Measurements from ENCODE around the gene RASAL2. TPM values are rescaled to one million over a fixed set of nuclear protein-coding genes. Genes with fewer than 3 reads are reported as not detected.

Gene RASAL2
- total RNA-seq, 4 donors from 2014 or later: 26.0 to 51.4 (median 31.0) TPM

DNA sequence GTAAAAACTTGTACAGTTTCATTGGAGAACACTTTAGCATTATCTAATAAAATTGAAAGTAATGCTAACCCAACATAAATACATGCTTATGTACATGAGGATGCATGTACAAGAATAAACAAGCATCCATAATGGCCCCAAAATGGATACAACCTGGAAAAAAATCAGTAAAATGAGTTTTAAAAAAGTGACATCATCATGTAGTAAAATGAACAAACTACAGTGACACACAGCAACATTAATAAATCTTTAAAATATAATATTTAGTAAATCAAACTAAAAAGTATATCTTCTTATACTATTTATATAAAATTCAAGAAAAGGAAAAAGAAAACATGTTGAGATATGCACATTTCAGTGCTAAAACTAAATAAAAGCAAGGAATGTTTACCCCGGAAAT is 262.4 kb downstream of the RASAL2 start:
- WGBS, 2 donors: 95 to 97% methylated on average over 1 of the region's 1 CpG
- TF ChIP-seq, protein P1, sequence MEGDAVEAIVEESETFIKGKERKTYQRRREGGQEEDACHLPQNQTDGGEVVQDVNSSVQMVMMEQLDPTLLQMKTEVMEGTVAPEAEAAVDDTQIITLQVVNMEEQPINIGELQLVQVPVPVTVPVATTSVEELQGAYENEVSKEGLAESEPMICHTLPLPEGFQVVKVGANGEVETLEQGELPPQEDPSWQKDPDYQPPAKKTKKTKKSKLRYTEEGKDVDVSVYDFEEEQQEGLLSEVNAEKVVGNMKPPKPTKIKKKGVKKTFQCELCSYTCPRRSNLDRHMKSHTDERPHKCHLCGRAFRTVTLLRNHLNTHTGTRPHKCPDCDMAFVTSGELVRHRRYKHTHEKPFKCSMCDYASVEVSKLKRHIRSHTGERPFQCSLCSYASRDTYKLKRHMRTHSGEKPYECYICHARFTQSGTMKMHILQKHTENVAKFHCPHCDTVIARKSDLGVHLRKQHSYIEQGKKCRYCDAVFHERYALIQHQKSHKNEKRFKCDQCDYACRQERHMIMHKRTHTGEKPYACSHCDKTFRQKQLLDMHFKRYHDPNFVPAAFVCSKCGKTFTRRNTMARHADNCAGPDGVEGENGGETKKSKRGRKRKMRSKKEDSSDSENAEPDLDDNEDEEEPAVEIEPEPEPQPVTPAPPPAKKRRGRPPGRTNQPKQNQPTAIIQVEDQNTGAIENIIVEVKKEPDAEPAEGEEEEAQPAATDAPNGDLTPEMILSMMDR (IDR thresholded peaks at IDR 0.05): no peak
- TF ChIP-seq POLR2A (IDR thresholded peaks at IDR 0.05): no peak
- H3K4me3 ChIP-seq (ENCODE audit: low read depth, poor library complexity, severe bottlenecking): no peak overlapping the region
- intact Hi-C loops (cut with DNase I; ENCODE audit: low total_unique reads): no loop called here
- no peak for DNase-seq (ENCODE audit: low spot score in 2 of 2)

DNA sequence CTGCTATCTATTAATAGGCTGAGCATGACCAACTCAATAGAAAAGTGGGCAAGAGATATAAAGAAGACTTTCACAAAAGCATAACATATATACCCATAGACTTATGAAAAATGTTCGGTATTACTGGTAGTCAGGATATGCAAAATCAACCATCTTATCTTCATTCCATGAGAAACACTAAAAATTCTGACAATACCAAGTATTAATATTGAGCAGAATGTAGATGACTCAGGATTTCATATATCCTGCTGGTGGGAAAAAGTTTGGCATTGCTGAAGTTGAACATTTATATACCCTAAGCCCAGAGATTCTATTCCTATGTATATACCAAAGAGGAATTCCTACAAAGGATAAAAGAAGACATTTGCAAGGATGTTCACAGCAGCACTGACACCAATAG is 264.6 kb downstream of the RASAL2 start:
- intact Hi-C loops (cut with DNase I; ENCODE audit: low total_unique reads): no loop called here
- 94 to 96% methylated on average over 1 of the region's 1 CpG for WGBS, 2 donors
- DNase-seq (ENCODE audit: low spot score in 2 of 2): no peak
- H3K4me3 ChIP-seq (ENCODE audit: low read depth, poor library complexity, severe bottlenecking): no peak overlapping the region
- TF ChIP-seq, protein P1 (IDR thresholded peaks at IDR 0.05): no peak
- TF ChIP-seq POLR2A (IDR thresholded peaks at IDR 0.05): no peak

DNA sequence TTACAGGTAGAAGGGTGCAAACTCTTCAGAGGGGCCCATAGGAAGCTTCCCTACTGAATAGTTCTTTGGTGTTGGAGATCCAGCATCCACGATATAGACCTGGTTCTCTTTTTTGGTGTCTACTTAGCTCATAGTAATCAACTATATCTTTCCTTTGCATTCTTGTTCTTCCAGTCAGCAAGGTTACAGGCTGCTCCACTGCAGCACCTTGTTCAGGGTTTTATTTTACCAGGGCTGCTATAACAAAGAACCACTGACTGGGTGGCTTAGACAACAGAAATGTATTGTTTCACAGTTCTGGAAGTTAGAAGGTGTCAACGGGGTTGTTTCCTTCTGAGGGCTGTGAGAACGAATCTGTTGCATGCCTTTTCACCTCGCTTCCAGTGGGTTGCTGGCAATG is 266.5 kb downstream of the RASAL2 start:
- intact Hi-C loops (cut with DNase I; ENCODE audit: low total_unique reads): no loop called here
- 52 to 61% methylated on average over 4 of the region's 4 CpGs for WGBS, 2 donors
- DNase-seq (ENCODE audit: low spot score in 2 of 2): no peak
- TF ChIP-seq POLR2A (IDR thresholded peaks at IDR 0.05): no peak
- TF ChIP-seq, protein P1 (IDR thresholded peaks at IDR 0.05): no peak
- H3K4me3 ChIP-seq (ENCODE audit: low read depth, poor library complexity, severe bottlenecking): no peak overlapping the region

DNA sequence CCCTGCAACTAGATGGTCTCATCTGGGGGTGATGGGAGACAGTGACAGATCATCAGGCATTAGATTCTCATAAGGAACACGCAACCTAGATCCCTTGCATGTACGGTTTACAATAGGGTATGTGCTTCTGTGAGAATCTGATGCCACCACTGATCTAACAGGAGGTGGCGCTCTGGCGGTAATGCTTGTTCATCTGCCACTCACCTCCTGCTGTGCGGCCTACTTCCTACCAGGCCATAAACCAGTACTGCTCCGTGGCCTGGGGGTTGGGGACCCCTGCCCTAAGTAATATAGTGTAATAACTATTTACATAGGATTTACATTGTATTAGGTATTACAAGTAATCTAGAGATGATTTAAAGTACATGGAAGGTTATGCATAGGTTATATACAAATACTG is 267.9 kb downstream of the RASAL2 start:
- no peak overlapping the region for H3K4me3 ChIP-seq (ENCODE audit: low read depth, poor library complexity, severe bottlenecking)
- intact Hi-C loops (cut with DNase I; ENCODE audit: low total_unique reads): no loop called here
- no peak for DNase-seq (ENCODE audit: low spot score in 2 of 2)
- WGBS, 2 donors: 93 to 98% methylated on average over 6 of the region's 6 CpGs
- TF ChIP-seq, protein P1 (IDR thresholded peaks at IDR 0.05): no peak

DNA sequence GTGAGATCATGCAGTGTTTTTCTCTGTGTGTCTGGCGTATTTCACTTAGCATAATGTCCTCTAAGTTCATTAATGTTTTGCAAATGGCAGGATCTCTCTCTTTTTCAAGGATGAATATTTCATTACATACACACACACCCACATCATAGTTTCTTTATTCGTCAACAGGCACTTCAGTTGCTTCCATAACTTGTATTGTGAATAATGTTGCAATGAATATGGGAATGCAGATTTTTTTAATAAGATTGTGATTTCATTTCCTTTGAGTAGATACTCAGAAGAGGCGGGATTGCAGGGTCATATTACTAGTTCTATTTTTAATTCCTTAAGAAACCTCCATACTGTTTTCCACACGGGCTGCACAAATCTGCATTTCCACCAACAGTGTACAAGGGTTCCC is 268.8 kb downstream of the RASAL2 start:
- intact Hi-C loops (cut with DNase I; ENCODE audit: low total_unique reads): no loop called here
- 75% methylated on average over 4 of the region's 4 CpGs for WGBS, 2 donors
- no peak for DNase-seq (ENCODE audit: low spot score in 2 of 2)
- TF ChIP-seq POLR2A (IDR thresholded peaks at IDR 0.05): no peak
- TF ChIP-seq, protein P1 (IDR thresholded peaks at IDR 0.05): no peak
- no peak overlapping the region for H3K4me3 ChIP-seq (ENCODE audit: low read depth, poor library complexity, severe bottlenecking)

DNA sequence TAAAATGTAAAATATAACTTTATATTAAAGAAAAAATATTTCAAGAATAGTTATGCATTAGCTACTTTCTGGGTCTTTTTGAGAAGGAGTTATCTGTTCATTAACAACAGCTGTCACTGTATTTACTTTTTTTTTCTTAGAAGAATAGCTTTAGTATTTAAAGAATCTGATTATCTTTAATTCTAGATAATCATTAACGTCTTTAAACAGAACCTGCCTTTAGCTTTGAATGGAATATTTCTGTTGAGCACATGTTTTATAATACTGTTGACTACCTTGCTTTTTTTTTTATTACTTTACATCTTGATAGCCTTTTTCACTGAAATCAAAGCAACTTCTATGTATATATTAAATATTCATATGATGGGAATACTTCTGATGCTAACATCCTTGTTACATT is 270.9 kb downstream of the RASAL2 start:
- TF ChIP-seq POLR2A (IDR thresholded peaks at IDR 0.05): no peak
- TF ChIP-seq, protein P1 (IDR thresholded peaks at IDR 0.05): no peak
- WGBS, 2 donors: 76 to 83% methylated on average over 1 of the region's 1 CpG
- no peak for DNase-seq (ENCODE audit: low spot score in 2 of 2)
- no peak overlapping the region for H3K4me3 ChIP-seq (ENCODE audit: low read depth, poor library complexity, severe bottlenecking)
- intact Hi-C loops (cut with DNase I; ENCODE audit: low total_unique reads): no loop called here
